Brain microvascular endothelial cell (primary cell): ENCODE data around the gene GNAL.

ENCODE experiments used
- DNase-seq: peaks from one replicate; pipeline ENCODE4 v3.0.0-alpha.2; 2020
- H3K27ac ChIP-seq: fragments of 250-450 bp; sonication (Bioruptor Pico); 2 replicates; pipeline ENCODE4 v1.5.1; 2020; ENCODE audit warnings: mild to moderate bottlenecking, moderate library complexity
- H3K27me3 ChIP-seq: fragments of 250-450 bp; sonication (Bioruptor Pico); replicated peaks from 2 replicates; pipeline ENCODE4 v1.5.1; 2020; ENCODE audit warnings: mild to moderate bottlenecking
- H3K36me3 ChIP-seq: fragments of 250-450 bp; sonication (Bioruptor Pico); replicated peaks from 2 replicates; pipeline ENCODE4 v1.5.1; 2020; ENCODE audit warnings: mild to moderate bottlenecking
- H3K4me3 ChIP-seq: 2 replicates; pipeline ENCODE4 v1.5.1; 2011; ENCODE audit warnings: low read depth, mild to moderate bottlenecking, control low read depth, low read length, moderate library complexity
- CTCF ChIP-seq: IDR thresholded peaks from 2 replicates; pipeline ENCODE4 v1.5.1; 2011; ENCODE audit warnings: low read depth, mild to moderate bottlenecking, moderate library complexity, low read length, control low read depth, inconsistent platforms; ENCODE audit errors: missing control alignments
- in situ Hi-C: cut with HindIII; loops from 2 replicates; pipeline ENCODE4 v1.10.0; 2017; ENCODE audit warnings: low sequenced_read_pairs, low pct_ligation_motif_present

The GNAL gene

GRCh38 chr18:11719050-11719449 is 30.0 kb downstream of the GNAL start:
- Histone ChIP-seq H3K36me3 (no peaks in the 10 kb centered on the region), H3K27me3 (no peaks in the 10 kb centered on the region), H3K27ac (no peak overlapping the region), H3K4me3 (no peak overlapping the region)
- TF ChIP-seq CTCF: no peak
- no peak for DNase-seq
- in situ Hi-C loops: no loop called here

GRCh38 chr18:11719621-11720020 is 30.6 kb downstream of the GNAL start:
- Histone ChIP-seq H3K36me3 (no peaks in the 10 kb centered on the region), H3K27me3 (no peaks in the 10 kb centered on the region), H3K4me3 (no peak overlapping the region), H3K27ac (no peak overlapping the region)
- no peak for DNase-seq
- in situ Hi-C loops: no loop called here
- no peak for TF ChIP-seq CTCF

DNA sequence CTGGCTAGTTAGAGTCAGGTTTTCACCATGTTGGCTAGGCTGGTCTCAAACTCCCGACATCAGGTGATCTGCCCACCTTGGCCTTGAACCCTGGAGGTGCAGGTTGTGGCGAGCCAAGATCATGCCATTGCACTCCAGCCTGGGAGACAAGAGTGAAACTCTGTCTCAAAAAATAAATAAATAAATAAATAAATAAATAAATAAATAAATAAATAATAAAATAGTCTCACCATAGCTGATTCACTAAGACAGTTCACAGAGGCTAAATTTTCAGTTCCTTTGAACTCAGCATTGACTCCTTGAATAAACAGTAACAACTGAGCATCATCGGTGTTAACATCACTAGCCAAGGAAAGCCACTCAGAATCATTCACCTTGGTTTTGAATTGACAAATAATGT is 32.7 kb downstream of the GNAL start:
- TF ChIP-seq CTCF: no peak
- H3K27me3 ChIP-seq: no peaks in the 10 kb centered on the region
- no peak overlapping the region for H3K27ac ChIP-seq
- in situ Hi-C loops: no loop called here
- no peak overlapping the region for H3K4me3 ChIP-seq
- DNase-seq: no peak
- no peaks in the 10 kb centered on the region for H3K36me3 ChIP-seq

DNA sequence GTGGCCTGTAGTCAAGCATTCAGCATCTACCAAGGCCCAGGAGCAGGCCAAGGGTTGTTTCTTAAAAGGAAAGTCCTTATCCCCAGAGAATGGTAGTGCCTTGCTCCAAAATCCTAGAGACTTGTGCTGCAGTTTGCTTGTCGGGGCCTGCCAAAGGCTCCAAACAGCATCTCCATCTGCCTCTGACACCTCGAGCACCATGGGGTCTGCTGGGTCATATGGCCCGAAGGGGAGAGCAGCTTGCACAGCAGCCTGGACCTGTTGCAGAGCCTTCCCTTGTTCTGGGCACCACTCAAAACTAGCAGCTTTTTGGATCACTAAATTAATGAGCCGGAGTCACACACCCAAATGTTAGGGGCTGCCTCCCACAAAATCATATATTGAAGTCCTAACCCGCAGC is 35.7 kb downstream of the GNAL start:
- TF ChIP-seq CTCF: no peak
- in situ Hi-C loops: loop anchor here (25.0 kb wide), 1 partner anchor 288 kb away; no protein-coding TSS in a partner anchor
- peaks cover 12% of the 10 kb centered on the region for H3K27me3 ChIP-seq

GRCh38 chr18:11726556-11726955 is 37.5 kb downstream of the GNAL start:
- Histone ChIP-seq H3K27me3 (peaks cover 23% of the 10 kb centered on the region), H3K36me3 (no peaks in the 10 kb centered on the region), H3K27ac (no peak overlapping the region), H3K4me3 (no peak overlapping the region)
- in situ Hi-C loops: loop anchor here (25.0 kb wide), 1 partner anchor 286 kb away; no protein-coding TSS in a partner anchor
- no peak for TF ChIP-seq CTCF
- DNase-seq: no peak

More for the DNA sequence above, 35.7 kb downstream of the GNAL start:
- H3K4me3 ChIP-seq: no peak overlapping the region
- no peaks in the 10 kb centered on the region for H3K36me3 ChIP-seq
- no peak for DNase-seq
- H3K27ac ChIP-seq: no peak overlapping the region

DNA sequence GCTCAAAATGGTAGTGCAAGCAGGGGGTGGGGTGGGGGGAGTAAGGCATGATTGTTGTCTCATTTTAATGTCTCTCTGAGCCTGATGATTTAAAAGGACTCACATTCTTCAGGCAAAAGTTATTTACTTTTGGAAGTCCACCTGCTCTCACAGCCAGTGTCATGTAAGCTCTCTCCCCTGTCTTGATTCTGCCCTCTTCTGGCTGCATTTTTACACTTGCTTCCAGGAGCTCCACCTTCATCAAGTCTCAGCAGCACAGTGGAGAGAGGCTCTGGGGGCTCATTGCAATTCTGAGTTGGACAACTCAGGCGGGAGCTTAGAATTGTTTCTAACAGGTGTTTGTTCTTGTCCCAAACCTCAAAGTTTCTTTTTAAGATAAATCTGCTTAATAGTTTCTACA is 39.2 kb downstream of the GNAL start:
- Histone ChIP-seq H3K36me3 (no peaks in the 10 kb centered on the region), H3K27ac (no peak overlapping the region), H3K27me3 (peaks cover 29% of the 10 kb centered on the region), H3K4me3 (no peak overlapping the region)
- in situ Hi-C loops: loop anchor here (25.0 kb wide), 1 partner anchor 284 kb away; no protein-coding TSS in a partner anchor
- peak; percentile 53 for TF ChIP-seq CTCF
- peak; percentile 15 for DNase-seq
